CD4-positive, alpha-beta T cell (primary cell): Measurements from ENCODE around the gene NKD1. TPM values are rescaled to one million over a fixed set of nuclear protein-coding genes. Genes with fewer than 3 reads are reported as not detected.

Experiments
- ATAC-seq: fragments of 200-7000 bp; cut with Tn5 transposase; one replicate; pipeline ENCODE4 v1.10.0; 2022; ENCODE audit warnings: mild to moderate bottlenecking; ENCODE audit not compliant: poor library complexity
- CTCF ChIA-PET: fragments of 350-600 bp; sonication (Branson Sonifier 250); formaldehyde crosslinking; loops from one replicate; lab custom pipeline; 2021; ENCODE audit warnings: antibody characterized with exemption, inconsistent platforms; lab: Charles Lee
- POLR2A ChIA-PET: fragments of 350-600 bp; sonication (Branson Sonifier 250); formaldehyde crosslinking; loops from one replicate; lab custom pipeline; 2021; ENCODE audit warnings: antibody characterized with exemption, inconsistent platforms; lab: Charles Lee
- DNase-seq, 14 experiments: peaks; one replicate each; pipeline ENCODE4 v3.0.0-alpha.2; 2013 to 2020; ENCODE audit warnings: mixed read lengths in 2 of 14
- H3K27ac ChIP-seq, 2 donors: one replicate each; pipeline versions ENCODE4 v1.5.1 to v1.7.0; 2013; ENCODE audit warnings: low read length in 2 of 2, low read depth in 1 of 2, mild to moderate bottlenecking in 1 of 2
- H3K27me3 ChIP-seq, 2 experiments: 1 replicate in 1 of 2; 2 replicates in 1 of 2; pipeline versions ENCODE4 v1.6.1 to v1.7.0; 2013; ENCODE audit warnings: low read length in 2 of 2, control low read depth in 1 of 2, mild to moderate bottlenecking in 1 of 2, moderate library complexity in 1 of 2; ENCODE audit not compliant: insufficient read depth in 2 of 2, control insufficient read depth in 1 of 2
- H3K36me3 ChIP-seq: one replicate; pipeline ENCODE4 v1.6.1; 2013; ENCODE audit warnings: low read length, control low read depth; ENCODE audit not compliant: insufficient read depth
- H3K4me1 ChIP-seq: one replicate; pipeline ENCODE4 v1.6.1; 2013; ENCODE audit warnings: low read length, control low read depth; ENCODE audit not compliant: insufficient read depth
- H3K4me3 ChIP-seq: one replicate; pipeline ENCODE4 v1.5.1; 2013; ENCODE audit warnings: mild to moderate bottlenecking, low read length, moderate library complexity
- H3K9me3 ChIP-seq, 2 experiments: 1 replicate in 1 of 2; 2 replicates in 1 of 2; pipeline versions ENCODE4 v1.6.1 to v1.7.0; 2013; ENCODE audit warnings: low read length in 2 of 2, mild to moderate bottlenecking in 2 of 2, control low read depth in 1 of 2, moderate library complexity in 1 of 2; ENCODE audit not compliant: control insufficient read depth in 1 of 2, insufficient read depth in 1 of 2
- H3K27ac Mint-ChIP-seq: one replicate; pipeline ENCODE4 v1.8.0; 2020; ENCODE audit warnings: mixed read lengths
- H3K27me3 Mint-ChIP-seq: one replicate; pipeline ENCODE4 v1.8.0; 2021; ENCODE audit warnings: mixed read lengths
- H3K36me3 Mint-ChIP-seq: one replicate; pipeline ENCODE4 v1.8.0; 2021; ENCODE audit warnings: low read depth, mixed read lengths
- H3K4me1 Mint-ChIP-seq: one replicate; pipeline ENCODE4 v1.8.0; 2021; ENCODE audit warnings: low read depth, mixed read lengths
- H3K4me3 Mint-ChIP-seq: one replicate; pipeline ENCODE4 v1.8.0; 2020; ENCODE audit warnings: mild to moderate bottlenecking, mixed read lengths
- H3K9me3 Mint-ChIP-seq: one replicate; pipeline ENCODE4 v1.8.0; 2020; ENCODE audit warnings: mixed read lengths
- CTCF ChIP-seq: fragments of 200-600 bp; IDR thresholded peaks from one replicate; pipeline ENCODE4 v1.8.0; 2022; ENCODE audit warnings: antibody characterized with exemption, mild to moderate bottlenecking
- intact Hi-C, 2 experiments: fragments of 100-400 bp; cut with DNase I in 1 of 2; cut with micrococcal nuclease in 1 of 2; formaldehyde crosslinking; loops; one replicate each; pipeline versions ENCODE4 v1.15.1 to v1.9.0; 2023 to 2025; cut with DNase I, micrococcal nuclease
- total RNA-seq, 174 experiments: library from RNA in 2 of 174; stranded (reverse) in 2 of 174; gene quantifications; one replicate each; pipeline ENCODE4 v1.2.3 and lab custom pipeline; 2021 to 2026

Gene NKD1
- total RNA-seq, 2 experiments from 2014 or later = 6.1 to 9.8 TPM

- Histone ChIP-seq H3K36me3 (peaks cover 2% of the 10 kb centered on the region), H3K4me1 (peaks cover 11% of the 10 kb centered on the region), H3K27me3 (no peaks in the 10 kb centered on the region), H3K9me3 (no peaks in the 10 kb centered on the region), H3K27ac (no peak overlapping the region), H3K4me3 (no peak overlapping the region)
- H3K4me1 Mint-ChIP-seq = peaks cover 32% of the 10 kb centered on the region
- no peak for TF ChIP-seq CTCF
- H3K27ac Mint-ChIP-seq = peak overlapping the region; percentile 10
- ChIA-PET POLR2A (interaction anchor here (1.1 kb wide), 1 partner anchor 8 kb away, joined by 3 read pairs; no protein-coding TSS in a partner anchor), CTCF (no interaction called here)
- intact Hi-C loops = no loop called here
- peaks cover 5% of the 10 kb centered on the region for H3K36me3 Mint-ChIP-seq
- DNase-seq (no peak), ATAC-seq (no peak)
- H3K27me3 Mint-ChIP-seq = no peaks in the 10 kb centered on the region
- no peaks in the 10 kb centered on the region for H3K9me3 Mint-ChIP-seq
- H3K4me3 Mint-ChIP-seq = no peak overlapping the region
These were observed 69.5 kb downstream of the NKD1 start for GRCh38 chr16:50617646-50618184.

GRCh38 chr16:50618238-50618918 is 70.2 kb downstream of the NKD1 start:
- Mint-ChIP-seq H3K27me3 (no peaks in the 10 kb centered on the region), H3K4me3 (no peak overlapping the region), H3K27ac (no peak overlapping the region), H3K9me3 (no peaks in the 10 kb centered on the region), H3K4me1 (peaks cover 39% of the 10 kb centered on the region), H3K36me3 (peaks cover 5% of the 10 kb centered on the region)
- H3K9me3 ChIP-seq = no peaks in the 10 kb centered on the region
- H3K27me3 ChIP-seq = no peaks in the 10 kb centered on the region
- TF ChIP-seq CTCF = no peak
- CTCF ChIA-PET = interaction anchor here (1.2 kb wide), 1 partner anchor 10 kb away, joined by 3 read pairs; no protein-coding TSS in a partner anchor
- H3K4me1 ChIP-seq = peaks cover 14% of the 10 kb centered on the region
- peaks cover 2% of the 10 kb centered on the region for H3K36me3 ChIP-seq
- ATAC-seq = no peak
- no peak overlapping the region for H3K27ac ChIP-seq
- H3K4me3 ChIP-seq = no peak overlapping the region
- POLR2A ChIA-PET = interaction anchor here (0.9 kb wide), 1 partner anchor 15 kb away, joined by 3 read pairs; no protein-coding TSS in a partner anchor
- DNase-seq = no peak
- intact Hi-C loops = no loop called here

GRCh38 chr16:50619702-50620491 is 71.7 kb downstream of the NKD1 start:
- ChIA-PET POLR2A (no interaction called here), CTCF (no interaction called here)
- no peak for DNase-seq
- H3K27me3 Mint-ChIP-seq = no peaks in the 10 kb centered on the region
- H3K4me1 Mint-ChIP-seq = peaks cover 53% of the 10 kb centered on the region
- peaks cover 5% of the 10 kb centered on the region for H3K36me3 Mint-ChIP-seq
- no peaks in the 10 kb centered on the region for H3K27me3 ChIP-seq
- no peak overlapping the region for H3K4me3 Mint-ChIP-seq
- no peak for ATAC-seq
- H3K27ac ChIP-seq = no peak overlapping the region
- no peaks in the 10 kb centered on the region for H3K9me3 Mint-ChIP-seq
- TF ChIP-seq CTCF = no peak
- no peak overlapping the region for H3K27ac Mint-ChIP-seq
- H3K4me3 ChIP-seq = no peak overlapping the region
- H3K9me3 ChIP-seq = no peaks in the 10 kb centered on the region
- peaks cover 2% of the 10 kb centered on the region for H3K36me3 ChIP-seq
- peaks cover 22% of the 10 kb centered on the region for H3K4me1 ChIP-seq
- intact Hi-C loops = no loop called here
